ENCODE results near the gene PIK3C2A. TPM values are rescaled to one million over a fixed set of nuclear protein-coding genes. Genes with fewer than 3 reads are reported as not detected.

The PIK3C2A gene
- total RNA-seq, 2 donors from 2014 or later: 37.2 to 44.6 TPM

DNA sequence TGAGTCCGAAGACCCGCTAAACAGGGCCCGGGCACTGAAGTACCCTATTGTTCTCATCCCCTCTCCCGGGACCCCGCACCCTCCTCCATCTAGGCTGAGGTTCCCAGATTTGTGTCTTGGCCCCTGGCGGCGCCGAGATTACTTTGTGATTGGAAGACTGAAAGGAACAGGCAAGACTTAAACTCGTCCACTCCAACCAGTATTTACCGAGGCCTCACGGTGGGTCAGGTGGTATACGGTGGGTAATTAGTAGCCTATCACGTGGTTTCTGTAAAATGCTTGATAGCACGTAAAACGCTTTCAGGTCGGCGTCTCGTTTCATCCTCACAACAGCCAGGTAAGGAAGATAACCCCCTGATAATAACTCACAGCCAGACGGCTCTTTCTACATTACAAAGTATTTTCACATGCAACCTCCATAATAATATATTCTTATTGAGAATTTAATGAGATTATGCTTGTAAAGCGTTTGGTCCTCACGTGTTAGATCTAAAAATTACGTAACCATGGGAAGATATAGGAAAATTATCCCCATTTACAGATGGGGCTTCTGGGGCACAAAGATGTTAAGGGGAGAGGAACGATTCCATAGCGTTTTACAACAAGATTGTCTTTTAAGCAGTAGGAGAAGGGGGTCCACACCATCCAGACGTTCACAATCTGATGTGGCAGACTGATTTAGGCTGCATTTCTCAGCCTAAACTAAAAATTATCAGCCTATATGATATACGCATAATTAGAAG is 642 bp upstream of the PIK3C2A start:
- DNase-seq (ENCODE audit: low spot score): peak; percentile 69
- H3K27ac ChIP-seq: peak overlapping the region; percentile 96 to 99
- no peaks in the 10 kb centered on the region for H3K36me3 ChIP-seq
- TF ChIP-seq, protein P1, sequence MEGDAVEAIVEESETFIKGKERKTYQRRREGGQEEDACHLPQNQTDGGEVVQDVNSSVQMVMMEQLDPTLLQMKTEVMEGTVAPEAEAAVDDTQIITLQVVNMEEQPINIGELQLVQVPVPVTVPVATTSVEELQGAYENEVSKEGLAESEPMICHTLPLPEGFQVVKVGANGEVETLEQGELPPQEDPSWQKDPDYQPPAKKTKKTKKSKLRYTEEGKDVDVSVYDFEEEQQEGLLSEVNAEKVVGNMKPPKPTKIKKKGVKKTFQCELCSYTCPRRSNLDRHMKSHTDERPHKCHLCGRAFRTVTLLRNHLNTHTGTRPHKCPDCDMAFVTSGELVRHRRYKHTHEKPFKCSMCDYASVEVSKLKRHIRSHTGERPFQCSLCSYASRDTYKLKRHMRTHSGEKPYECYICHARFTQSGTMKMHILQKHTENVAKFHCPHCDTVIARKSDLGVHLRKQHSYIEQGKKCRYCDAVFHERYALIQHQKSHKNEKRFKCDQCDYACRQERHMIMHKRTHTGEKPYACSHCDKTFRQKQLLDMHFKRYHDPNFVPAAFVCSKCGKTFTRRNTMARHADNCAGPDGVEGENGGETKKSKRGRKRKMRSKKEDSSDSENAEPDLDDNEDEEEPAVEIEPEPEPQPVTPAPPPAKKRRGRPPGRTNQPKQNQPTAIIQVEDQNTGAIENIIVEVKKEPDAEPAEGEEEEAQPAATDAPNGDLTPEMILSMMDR (IDR thresholded peaks at IDR 0.05): no peak
- H3K4me3 ChIP-seq: peak overlapping the region; percentile 82
- no peaks in the 10 kb centered on the region for H3K27me3 ChIP-seq
- no peaks in the 10 kb centered on the region for H3K9me3 ChIP-seq
- peaks cover 0 to 26% of the 10 kb centered on the region in 2 donors for H3K4me1 ChIP-seq

DNA sequence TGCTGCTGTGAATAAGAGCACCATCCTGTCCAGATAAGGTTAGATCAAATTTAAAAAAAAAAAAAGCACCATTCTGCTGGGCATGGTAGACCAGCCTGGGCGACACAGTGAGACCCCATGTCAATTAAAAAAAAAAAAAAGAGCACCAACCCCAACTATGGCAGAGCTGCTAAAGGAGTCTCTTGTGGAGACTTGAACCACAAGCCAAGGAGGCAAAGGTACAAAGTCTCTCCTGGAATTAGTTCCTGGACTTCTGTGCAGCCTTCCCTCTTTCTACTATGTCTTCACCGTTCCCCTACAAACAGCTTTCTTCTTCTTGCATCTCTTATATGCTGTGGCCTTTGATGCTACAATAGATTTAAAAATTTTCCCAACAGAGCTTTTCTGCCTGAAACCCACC is 1.3 kb downstream of the PIK3C2A start:
- no peaks in the 10 kb centered on the region for H3K9me3 ChIP-seq
- TF ChIP-seq, protein P1 (IDR thresholded peaks at IDR 0.05): no peak
- H3K4me3 ChIP-seq: peak overlapping the region; percentile 82
- H3K27me3 ChIP-seq: no peaks in the 10 kb centered on the region
- no peak for DNase-seq (ENCODE audit: low spot score)
- peaks cover 0 to 26% of the 10 kb centered on the region in 2 donors for H3K4me1 ChIP-seq
- H3K27ac ChIP-seq: peak overlapping the region; percentile 96 to 99
- H3K36me3 ChIP-seq: no peaks in the 10 kb centered on the region

DNA sequence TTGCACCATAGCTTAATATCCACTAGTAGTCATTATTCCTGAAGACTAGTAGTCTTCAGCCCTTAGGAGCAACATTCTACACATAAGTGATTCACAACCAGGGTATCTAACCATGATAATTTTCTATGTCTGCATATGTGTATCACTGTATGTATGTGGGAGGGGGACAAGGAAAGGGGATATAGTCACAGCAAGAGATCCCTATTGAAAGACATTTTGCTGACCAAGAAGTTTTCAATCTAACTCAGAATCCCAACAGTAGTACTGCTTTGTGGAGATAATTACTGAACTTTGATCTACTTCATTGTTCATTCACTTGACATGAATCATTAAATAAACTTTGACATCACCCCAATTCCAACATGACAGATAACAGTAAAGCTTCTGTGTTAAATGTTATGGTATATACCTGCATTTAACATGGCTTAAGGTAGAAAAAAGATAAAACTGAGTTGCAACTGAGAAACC is 10.3 kb downstream of the PIK3C2A start:
- no peaks in the 10 kb centered on the region for H3K27me3 ChIP-seq
- peaks cover 13% of the 10 kb centered on the region for H3K36me3 ChIP-seq
- TF ChIP-seq, protein P1 (IDR thresholded peaks at IDR 0.05): no peak
- H3K9me3 ChIP-seq: no peaks in the 10 kb centered on the region
- DNase-seq (ENCODE audit: low spot score): no peak
- H3K4me1 ChIP-seq: no peaks in the 10 kb centered on the region
- H3K4me3 ChIP-seq: no peak overlapping the region
- no peak overlapping the region for H3K27ac ChIP-seq

DNA sequence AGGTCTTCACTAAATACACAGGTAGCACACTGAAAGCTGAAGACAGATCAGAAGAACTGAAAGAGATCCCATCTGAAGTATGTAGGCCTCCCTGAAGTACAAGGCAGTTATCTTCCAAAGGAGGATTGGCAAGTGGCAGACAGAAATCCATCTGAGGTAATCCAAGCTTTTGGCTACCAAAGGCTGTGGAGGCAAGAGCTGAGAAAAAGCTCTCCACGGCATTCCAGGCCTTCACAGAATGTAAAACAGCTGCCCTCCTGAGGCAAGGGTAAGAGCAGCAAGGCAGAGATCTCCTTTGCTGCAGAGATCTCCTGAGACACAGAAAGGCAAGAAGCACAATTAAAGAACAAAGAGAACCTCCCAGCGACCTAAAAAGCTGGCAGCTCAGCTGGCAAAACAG is 19.1 kb downstream of the PIK3C2A start:
- Histone ChIP-seq H3K9me3 (no peaks in the 10 kb centered on the region), H3K27ac (no peak overlapping the region), H3K4me3 (no peak overlapping the region), H3K27me3 (no peaks in the 10 kb centered on the region), H3K36me3 (peaks cover 7% of the 10 kb centered on the region), H3K4me1 (no peaks in the 10 kb centered on the region)
- TF ChIP-seq, protein P1 (IDR thresholded peaks at IDR 0.05): no peak
- no peak for DNase-seq (ENCODE audit: low spot score)

DNA sequence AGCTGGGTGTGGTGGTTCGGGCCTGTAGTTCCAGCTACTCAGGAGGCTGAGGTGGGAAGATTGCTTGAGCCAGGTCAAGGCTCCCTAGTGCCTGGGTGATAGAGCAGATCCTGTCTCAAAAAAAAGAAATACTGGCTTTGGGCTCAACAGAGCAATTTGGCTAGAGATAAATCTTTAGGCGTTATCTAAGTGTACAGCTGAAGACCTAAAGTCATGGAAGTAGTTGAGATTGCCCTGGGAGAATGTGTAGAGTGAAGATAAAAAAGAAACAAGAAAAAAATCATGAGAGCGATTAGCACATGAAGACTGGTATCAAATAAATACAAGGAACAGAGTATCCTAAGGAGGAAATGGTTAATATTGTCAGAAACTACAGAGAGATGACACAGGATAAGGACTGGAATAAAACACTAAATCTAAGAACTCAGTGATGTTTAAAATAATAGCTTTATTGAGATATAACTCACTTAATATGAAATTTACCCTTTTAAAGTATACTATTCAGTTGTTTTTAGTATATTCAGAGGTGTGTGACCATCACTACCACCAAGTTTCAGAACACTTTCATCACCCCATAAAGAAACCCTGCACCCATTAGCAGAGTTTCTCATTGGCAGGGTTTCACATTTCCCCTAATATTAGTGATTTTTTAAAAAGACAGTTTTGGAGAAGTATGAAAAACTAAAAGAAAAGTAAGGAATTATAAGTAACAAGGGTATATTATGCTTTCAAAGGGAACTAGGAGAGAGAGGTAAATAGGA is 20.7 kb downstream of the PIK3C2A start:
- no peak overlapping the region for H3K4me3 ChIP-seq

More for the DNA sequence above, 20.7 kb downstream of the PIK3C2A start:
- TF ChIP-seq, protein P1 (IDR thresholded peaks at IDR 0.05): no peak
- H3K27me3 ChIP-seq: no peaks in the 10 kb centered on the region
- H3K36me3 ChIP-seq: no peaks in the 10 kb centered on the region
- no peak overlapping the region for H3K27ac ChIP-seq
- H3K9me3 ChIP-seq: no peaks in the 10 kb centered on the region
- no peak for DNase-seq (ENCODE audit: low spot score)
- no peaks in the 10 kb centered on the region for H3K4me1 ChIP-seq
